Measurements from ENCODE around the gene APOA4. TPM values are rescaled to one million over a fixed set of nuclear protein-coding genes. Genes with fewer than 3 reads are reported as not detected.
"Not testable (repeated sequence)": the region's sequence is repeated elsewhere in the genome, so short reads cannot be mapped to it uniquely, and the experiment has no call there.

Gene APOA4
- total RNA-seq, 4 donors from 2014 or later: not detected

DNA sequence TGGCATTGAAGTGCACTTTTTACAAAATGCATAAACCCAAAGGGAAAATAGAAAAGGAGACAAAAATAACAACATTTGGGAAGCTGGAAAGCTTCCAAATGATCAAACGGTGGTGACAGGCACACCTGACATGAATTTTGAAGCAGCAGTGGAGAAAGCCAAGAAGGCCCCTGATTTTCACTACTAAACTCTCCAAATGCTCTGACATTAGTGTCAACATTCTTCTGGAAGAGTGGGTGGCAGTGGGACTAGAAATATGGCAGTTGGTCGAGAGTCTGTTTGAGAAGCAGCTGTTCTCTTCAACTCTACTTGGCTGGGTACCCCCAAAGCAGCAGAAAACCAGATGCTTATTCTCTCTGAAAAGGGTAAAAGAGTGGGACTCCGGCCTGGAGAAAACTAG is 19.1 kb downstream of the APOA4 start:
- Histone ChIP-seq H3K27me3 (no peaks in the 10 kb centered on the region), H3K36me3 (no peaks in the 10 kb centered on the region), H3K27ac (no peak overlapping the region), H3K9me3 (no peaks in the 10 kb centered on the region), H3K4me1 (no peaks in the 10 kb centered on the region), H3K4me3 (no peak overlapping the region)
- 52 to 61% methylated on average over 3 of the region's 3 CpGs for WGBS, 2 donors
- DNase-seq (ENCODE audit: low spot score in 2 of 2): no peak
- TF ChIP-seq CTCF (IDR thresholded peaks at IDR 0.05): no peak
- no peak for TF ChIP-seq EP300 (IDR thresholded peaks at IDR 0.05)

GRCh38 chr11:116801662-116802061 is 21.4 kb downstream of the APOA4 start:
- not testable (repeated sequence) for H3K27me3 ChIP-seq; H3K36me3 ChIP-seq; H3K4me1 ChIP-seq; DNase-seq (ENCODE audit: low spot score in 2 of 2); H3K27ac ChIP-seq; H3K9me3 ChIP-seq; H3K4me3 ChIP-seq

DNA sequence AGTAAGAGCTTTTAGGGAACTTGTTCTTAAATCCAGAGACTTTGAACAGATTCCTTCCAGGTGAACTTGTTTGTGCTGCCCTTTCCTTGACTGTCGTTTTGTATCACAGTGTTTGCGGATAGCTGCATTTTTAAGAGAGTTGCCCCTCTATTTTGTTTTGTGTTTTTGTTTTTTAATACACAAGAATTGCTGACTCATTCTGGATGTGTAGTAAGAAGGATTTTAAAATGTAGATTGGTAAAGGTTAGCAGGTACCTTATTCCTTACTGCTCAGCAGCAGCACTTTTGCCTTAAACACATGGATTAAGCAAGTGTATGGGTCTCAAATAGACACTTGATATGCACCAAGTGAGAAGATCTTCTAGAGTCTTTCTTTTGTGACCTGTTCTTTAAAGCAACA is 22.5 kb downstream of the APOA4 start:
- no peak overlapping the region for H3K4me3 ChIP-seq
- H3K9me3 ChIP-seq: no peaks in the 10 kb centered on the region
- H3K27ac ChIP-seq: no peak overlapping the region
- 94 to 95% methylated on average over 2 of the region's 2 CpGs for WGBS, 2 donors
- no peaks in the 10 kb centered on the region for H3K36me3 ChIP-seq
- no peak for DNase-seq (ENCODE audit: low spot score in 2 of 2)
- H3K4me1 ChIP-seq: no peaks in the 10 kb centered on the region
- no peaks in the 10 kb centered on the region for H3K27me3 ChIP-seq
- TF ChIP-seq EP300 (IDR thresholded peaks at IDR 0.05): no peak
- no peak for TF ChIP-seq CTCF (IDR thresholded peaks at IDR 0.05)
- no peak for TF ChIP-seq POLR2A (IDR thresholded peaks at IDR 0.05)

GRCh38 chr11:116798368-116798767 is 24.7 kb downstream of the APOA4 start:
- H3K4me1 ChIP-seq: no peaks in the 10 kb centered on the region
- TF ChIP-seq EP300 (IDR thresholded peaks at IDR 0.05) (no peak), CTCF (IDR thresholded peaks at IDR 0.05) (no peak), POLR2A (IDR thresholded peaks at IDR 0.05) (no peak)
- H3K4me3 ChIP-seq: no peak overlapping the region
- no peak overlapping the region for H3K27ac ChIP-seq
- no peaks in the 10 kb centered on the region for H3K36me3 ChIP-seq
- WGBS, 2 donors: 79 to 81% methylated on average over 5 of the region's 5 CpGs
- no peaks in the 10 kb centered on the region for H3K9me3 ChIP-seq
- no peak for DNase-seq (ENCODE audit: low spot score in 2 of 2)
- H3K27me3 ChIP-seq: no peaks in the 10 kb centered on the region

DNA sequence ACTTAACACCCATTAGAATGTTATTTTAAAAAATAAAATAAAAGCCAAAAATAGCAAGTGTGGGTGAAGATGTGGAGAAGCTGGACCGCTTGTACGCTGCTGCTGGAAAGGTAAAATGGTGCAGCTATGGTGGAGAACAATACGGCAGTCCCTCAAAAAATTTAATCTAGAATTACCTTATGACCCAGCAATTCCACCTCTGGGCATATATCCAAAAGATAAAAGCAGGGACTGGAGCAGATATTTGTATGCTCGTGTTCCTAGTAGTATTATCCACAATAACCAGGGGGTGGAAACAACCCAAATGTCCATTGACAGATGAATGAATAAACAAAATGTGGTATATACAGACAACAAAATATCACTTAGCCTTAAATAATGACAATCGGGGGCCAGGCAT is 25.3 kb downstream of the APOA4 start:
- TF ChIP-seq CTCF (IDR thresholded peaks at IDR 0.05): no peak
- TF ChIP-seq EP300 (IDR thresholded peaks at IDR 0.05): no peak
- no peak for TF ChIP-seq POLR2A (IDR thresholded peaks at IDR 0.05)
- whole genome bisulfite sequencing, 2 donors: 75% methylated on average over 5 of the region's 5 CpGs

GRCh38 chr11:116796548-116796947 is 26.6 kb downstream of the APOA4 start:
- TF ChIP-seq CTCF (IDR thresholded peaks at IDR 0.05) (no peak), EP300 (IDR thresholded peaks at IDR 0.05) (no peak), POLR2A (IDR thresholded peaks at IDR 0.05) (no peak)
- no peak for DNase-seq (ENCODE audit: low spot score in 2 of 2)
- no peak overlapping the region for H3K27ac ChIP-seq
- no peak overlapping the region for H3K4me3 ChIP-seq
- peaks cover 0 to 1% (median under 1%) of the 10 kb centered on the region in 4 donors for H3K4me1 ChIP-seq
- no peaks in the 10 kb centered on the region for H3K36me3 ChIP-seq
- no peaks in the 10 kb centered on the region for H3K9me3 ChIP-seq
- WGBS, 2 donors: 83 to 84% methylated on average over 1 of the region's 1 CpG
- no peaks in the 10 kb centered on the region for H3K27me3 ChIP-seq

More for the DNA sequence above, 25.3 kb downstream of the APOA4 start:
- Histone ChIP-seq H3K4me3 (no peak overlapping the region), H3K27me3 (no peaks in the 10 kb centered on the region), H3K27ac (no peak overlapping the region), H3K4me1 (no peaks in the 10 kb centered on the region), H3K9me3 (no peaks in the 10 kb centered on the region), H3K36me3 (no peaks in the 10 kb centered on the region)
- DNase-seq (ENCODE audit: low spot score in 2 of 2): no peak

Measured in tibial nerve (tissue), 4 donors.